B cell (primary cell): ENCODE results near the gene SERPINA4. TPM values are rescaled to one million over a fixed set of nuclear protein-coding genes. Genes with fewer than 3 reads are reported as not detected.

Experiments used
- ATAC-seq: fragments of 200-7000 bp; cut with Tn5 transposase; one replicate; pipeline ENCODE4 v1.10.0; 2021; ENCODE audit warnings: low read depth, mild to moderate bottlenecking, moderate number of reproducible peaks, moderate library complexity
- CTCF ChIA-PET: fragments of 350-600 bp; sonication (Branson Sonifier 250); formaldehyde crosslinking; loops from one replicate; lab custom pipeline; 2021; ENCODE audit warnings: antibody characterized with exemption, inconsistent platforms; lab: Charles Lee
- POLR2A ChIA-PET: fragments of 350-600 bp; sonication (Branson Sonifier 250); formaldehyde crosslinking; loops from one replicate; lab custom pipeline; 2021; ENCODE audit warnings: antibody characterized with exemption; lab: Charles Lee
- DNase-seq: peaks from one replicate; pipeline ENCODE4 v3.0.0; 2013
- H2AFZ ChIP-seq: 2 replicates; pipeline ENCODE4 v1.6.1; 2012; ENCODE audit warnings: mild to moderate bottlenecking, low read depth, low read length; ENCODE audit not compliant: insufficient read depth, poor library complexity, severe bottlenecking
- H3K27ac ChIP-seq, 2 donors: 1 replicate in 1 of 2; 2 replicates in 1 of 2; pipeline ENCODE4 v1.5.1; 2012 to 2013; ENCODE audit warnings: low read length in 2 of 2, mild to moderate bottlenecking in 2 of 2, moderate library complexity in 1 of 2
- H3K27me3 ChIP-seq, 4 experiments: fragments of 200-600 bp in 1 of 4; sonication (generic) in 1 of 4; replicated peaks in 1 of 4; 1 replicate in 2 of 4; 2 replicates in 2 of 4; pipeline versions ENCODE4 v1.6.1 to v1.7.0; 2013 to 2016; ENCODE audit warnings: low read length in 3 of 4, mild to moderate bottlenecking in 2 of 4, mixed read lengths in 1 of 4, moderate library complexity in 1 of 4; ENCODE audit not compliant: insufficient read depth in 4 of 4, control insufficient read depth in 3 of 4; ENCODE audit errors: control extremely low read depth in 1 of 4
- H3K36me3 ChIP-seq, 2 experiments: replicated peaks in 1 of 2; 1 replicate in 1 of 2; 2 replicates in 1 of 2; pipeline versions ENCODE4 v1.6.1 to v1.7.1; 2013; ENCODE audit warnings: low read length in 1 of 2; ENCODE audit not compliant: insufficient read depth in 2 of 2, control insufficient read depth in 1 of 2; ENCODE audit errors: control extremely low read depth in 1 of 2, extremely low read depth in 1 of 2
- H3K4me1 ChIP-seq, 2 donors: fragments of 200-600 bp in 1 of 2; sonication (generic) in 1 of 2; 1 replicate in 1 of 2; 2 replicates in 1 of 2; pipeline versions ENCODE4 v1.5.1 to v1.6.1; 2013 to 2017; ENCODE audit warnings: low read length in 2 of 2; ENCODE audit not compliant: control insufficient read depth in 2 of 2, insufficient read depth in 2 of 2
- H3K4me2 ChIP-seq: replicated peaks from 2 replicates; pipeline ENCODE3; 2012; ENCODE audit warnings: mild to moderate bottlenecking, low read depth, low read length; ENCODE audit not compliant: poor library complexity, severe bottlenecking
- H3K4me3 ChIP-seq, 5 experiments: fragments of 200-600 bp in 1 of 5; sonication (generic) in 1 of 5; 1 replicate in 3 of 5; 2 replicates in 2 of 5; pipeline versions ENCODE4 v1.5.1 to v1.7.0; 2011 to 2016; ENCODE audit warnings: low read length in 4 of 5, mild to moderate bottlenecking in 4 of 5, low read depth in 2 of 5, control low read depth in 1 of 5, moderate library complexity in 1 of 5; ENCODE audit not compliant: insufficient read depth in 1 of 5; ENCODE audit errors: control extremely low read depth in 1 of 5, extremely low read depth in 1 of 5
- H3K79me2 ChIP-seq: fragments of 200-600 bp; sonication (generic); one replicate; pipeline ENCODE4 v1.6.0; 2016; ENCODE audit warnings: low read length; ENCODE audit not compliant: control insufficient read depth, insufficient read depth
- H3K9ac ChIP-seq: fragments of 200-600 bp; sonication (generic); 2 replicates; pipeline ENCODE4 v1.6.1; 2017; ENCODE audit warnings: mild to moderate bottlenecking, low read length, moderate library complexity
- H3K9me3 ChIP-seq, 3 donors: one replicate each; pipeline versions ENCODE4 v1.6.1 to v1.7.1; 2013; ENCODE audit warnings: low read length in 2 of 3; ENCODE audit not compliant: control insufficient read depth in 2 of 3, insufficient read depth in 1 of 3; ENCODE audit errors: control extremely low read depth in 1 of 3
- H4K20me1 ChIP-seq: 2 replicates; pipeline ENCODE4 v1.6.0; 2012; ENCODE audit warnings: mild to moderate bottlenecking, low read length; ENCODE audit not compliant: insufficient read depth, control insufficient read depth, poor library complexity, severe bottlenecking
- H3K27ac Mint-ChIP-seq: one replicate; pipeline ENCODE4 v1.8.0; 2021; ENCODE audit warnings: mixed read lengths
- H3K27me3 Mint-ChIP-seq: one replicate; pipeline ENCODE4 v1.8.0; 2021; ENCODE audit warnings: mixed read lengths
- H3K4me1 Mint-ChIP-seq: one replicate; pipeline ENCODE4 v1.8.0; 2021; ENCODE audit warnings: mixed read lengths
- H3K4me3 Mint-ChIP-seq: one replicate; pipeline ENCODE4 v1.8.0; 2021; ENCODE audit warnings: mixed read lengths
- H3K9me3 Mint-ChIP-seq: one replicate; pipeline ENCODE4 v1.8.0; 2022; ENCODE audit warnings: mixed read lengths; ENCODE audit not compliant: insufficient read depth
- CTCF ChIP-seq: fragments of 200-600 bp; IDR thresholded peaks from one replicate; pipeline ENCODE4 v1.8.0; 2022; ENCODE audit warnings: antibody characterized with exemption, mild to moderate bottlenecking
- EZH2 ChIP-seq: IDR thresholded peaks from 2 replicates; pipeline ENCODE4 v1.6.1; 2012; ENCODE audit warnings: borderline replicate concordance, low read depth, mild to moderate bottlenecking, moderate library complexity, low read length; ENCODE audit not compliant: insufficient read depth, poor library complexity, severe bottlenecking
- WGBS: methylation state at CpG from one replicate; pipeline ENCODE4 v1.1.5; 2013; ENCODE audit warnings: missing lambda C conversion rate; ENCODE audit not compliant: insufficient coverage; 5-methylcytosine and 5-hydroxymethylcytosine counted together
- intact Hi-C: fragments of 100-400 bp; cut with micrococcal nuclease; formaldehyde crosslinking; loops from one replicate; pipeline ENCODE4 v1.10.0; 2022
- polyA plus RNA-seq: library from polyadenylated mRNA; depleted of rRNA; stranded (reverse); fragments of >200 nt; gene quantifications from 2 replicates; pipeline ENCODE4 v1.2.3, GENCODE V29; 2012
- total RNA-seq, 2 donors: library from RNA; stranded (reverse); fragments of 120-200 nt in 1 of 2; gene quantifications; 1 replicate in 1 of 2; 2 replicates in 1 of 2; pipeline versions ENCODE4 v1.2.3 to v1.2.4, GENCODE V29; 2013 to 2022

Gene SERPINA4
- total and polyA plus RNA-seq, 2 donors (not counting 1 experiment from before 2014, with no cell fraction given): not detected

- no peak overlapping the region for H3K27ac ChIP-seq
- H3K4me3 ChIP-seq: no peak overlapping the region
- no peaks in the 10 kb centered on the region for H3K36me3 ChIP-seq
- Mint-ChIP-seq H3K9me3 (no peaks in the 10 kb centered on the region), H3K4me1 (no peaks in the 10 kb centered on the region), H3K4me3 (no peak overlapping the region), H3K27ac (no peak overlapping the region), H3K27me3 (peaks cover 12% of the 10 kb centered on the region)
- intact Hi-C loops: no loop called here
- no peak overlapping the region for H2AFZ ChIP-seq
- H3K79me2 ChIP-seq: no peaks in the 10 kb centered on the region
- 74% methylated on average over 12 of the region's 15 CpGs for WGBS
- no peak for DNase-seq
- H3K27me3 ChIP-seq: peaks cover 0 to 13% (median 0%) of the 10 kb centered on the region in 4 experiments
- no peaks in the 10 kb centered on the region for H4K20me1 ChIP-seq
- ChIA-PET POLR2A (no interaction called here), CTCF (no interaction called here)
- H3K9ac ChIP-seq: no peak overlapping the region
- peaks cover 0 to 28% (median 0%) of the 10 kb centered on the region in 3 donors for H3K9me3 ChIP-seq
- no peak overlapping the region for H3K4me2 ChIP-seq
- TF ChIP-seq CTCF (no peak), EZH2 (no peak)
- no peak for ATAC-seq
- no peaks in the 10 kb centered on the region for H3K4me1 ChIP-seq
These were observed 16.0 kb upstream of the SERPINA4 start for GRCh38 chr14:94545131-94545841.

GRCh38 chr14:94547151-94547680, 14.0 kb upstream of the SERPINA4 start:
- no peak for TF ChIP-seq EZH2
- TF ChIP-seq CTCF: no peak
- no peaks in the 10 kb centered on the region for H4K20me1 ChIP-seq
- 96% methylated on average over 7 of the region's 8 CpGs for WGBS
- no peaks in the 10 kb centered on the region for H3K36me3 ChIP-seq
- no peak overlapping the region for H3K4me2 ChIP-seq
- CTCF ChIA-PET: interaction anchor here (1.7 kb wide), 1 partner anchor 113 kb away, joined by 3 read pairs; no protein-coding TSS in a partner anchor
- Mint-ChIP-seq H3K27me3 (peaks cover 26% of the 10 kb centered on the region), H3K27ac (no peak overlapping the region), H3K4me3 (no peak overlapping the region), H3K9me3 (no peaks in the 10 kb centered on the region), H3K4me1 (no peaks in the 10 kb centered on the region)
- H3K9ac ChIP-seq: no peak overlapping the region
- POLR2A ChIA-PET: no interaction called here
- no peaks in the 10 kb centered on the region for H3K4me1 ChIP-seq
- H3K27me3 ChIP-seq: peaks cover 0 to 13% (median 0%) of the 10 kb centered on the region in 4 experiments
- H3K9me3 ChIP-seq: peaks cover 0 to 28% (median 0%) of the 10 kb centered on the region in 3 donors
- intact Hi-C loops: no loop called here
- no peaks in the 10 kb centered on the region for H3K79me2 ChIP-seq
- H3K4me3 ChIP-seq: no peak overlapping the region
- ATAC-seq (no peak), DNase-seq (no peak)
- H3K27ac ChIP-seq: no peak overlapping the region
- no peak overlapping the region for H2AFZ ChIP-seq
